Kidney tubule cell (primary cell): Measurements from ENCODE around the gene GRIK2.
"Not testable (repeated sequence)": the region's sequence is repeated elsewhere in the genome, so short reads cannot be mapped to it uniquely, and the experiment has no call there.

Source experiments
- DNase-seq: peaks from one replicate; pipeline ENCODE4 v3.0.0-alpha.2; 2018; ENCODE audit warnings: low spot score

The GRIK2 gene

DNA sequence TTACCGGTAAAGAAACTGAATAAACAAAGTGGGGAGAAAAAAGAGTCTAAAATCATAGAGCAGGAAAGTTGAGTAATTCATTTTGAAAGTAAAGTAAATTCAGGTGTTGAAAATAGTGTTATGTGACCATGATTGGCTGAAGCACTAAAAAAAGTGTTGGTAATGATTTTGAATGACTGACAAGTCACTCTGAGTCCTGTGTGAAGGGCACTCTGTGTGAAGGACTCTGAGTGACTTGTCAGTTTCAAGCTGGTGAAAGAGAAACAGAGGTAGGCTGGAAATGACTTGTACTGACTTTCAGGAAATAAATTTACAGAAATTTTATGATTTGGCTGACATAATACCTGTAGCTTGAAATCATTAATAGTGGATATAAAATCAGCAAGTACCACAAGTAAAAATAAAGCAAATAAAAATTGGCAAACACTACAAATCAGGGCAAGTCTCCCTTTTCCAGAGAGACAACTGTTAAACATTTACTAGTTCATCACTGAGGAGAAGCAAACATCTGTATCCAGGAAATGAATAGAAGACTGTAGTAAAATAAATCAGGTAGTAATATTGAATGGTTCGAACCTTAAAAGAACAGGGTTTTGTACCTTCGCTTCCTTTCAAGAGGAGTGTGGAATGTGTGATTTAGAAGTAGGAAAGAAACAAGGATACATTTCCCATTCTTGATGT, 630.6 kb downstream of the GRIK2 start:
- no peak for DNase-seq

GRCh38 chr6:102026649-102027048, 633.1 kb downstream of the GRIK2 start:
- DNase-seq = no peak

- DNase-seq = no peak
These were observed 634.7 kb downstream of the GRIK2 start for GRCh38 chr6:102028176-102028575.

- DNase-seq = no peak
These were observed 645.5 kb downstream of the GRIK2 start for GRCh38 chr6:102038964-102039363.

DNA sequence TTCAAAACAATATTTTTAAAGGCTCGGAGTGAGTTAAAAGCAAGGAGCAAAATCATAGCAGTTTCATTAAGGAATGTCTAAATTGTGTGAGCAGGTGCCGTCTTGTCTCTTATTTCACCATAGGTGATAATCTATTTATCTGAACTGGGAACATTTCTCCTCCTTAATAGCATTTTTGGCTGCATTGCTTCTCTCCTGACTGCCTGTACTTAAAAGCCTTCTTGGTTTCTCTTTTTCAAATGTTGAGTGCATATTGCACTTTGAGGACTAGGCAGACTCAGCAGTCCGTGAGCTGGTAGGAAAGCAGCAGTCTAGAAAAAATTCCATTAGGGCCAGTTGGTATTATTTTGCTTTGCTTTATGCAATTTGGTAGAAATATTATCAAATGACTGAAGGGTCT, 645.9 kb downstream of the GRIK2 start:
- DNase-seq = no peak

- DNase-seq = no peak
These were observed 657.5 kb downstream of the GRIK2 start for GRCh38 chr6:102051001-102051400.

DNA sequence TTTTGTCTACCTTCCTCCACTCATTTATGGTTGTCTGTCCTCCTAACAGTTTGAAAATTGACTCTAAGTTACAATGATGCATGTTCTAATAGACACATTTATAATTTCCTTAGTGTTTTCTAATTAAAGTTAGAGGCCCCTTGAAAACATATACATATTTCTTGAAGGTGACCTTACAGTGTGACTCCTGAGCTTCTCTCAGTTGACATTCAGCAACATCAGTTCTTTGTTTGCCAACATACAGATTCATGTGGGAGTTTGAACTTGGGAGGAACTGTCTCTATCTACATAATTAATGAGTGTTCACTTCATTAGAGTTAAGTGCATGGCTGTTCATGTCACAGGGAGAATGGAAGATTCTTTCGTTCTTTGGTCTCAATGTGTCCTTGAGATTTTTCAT, 658.2 kb downstream of the GRIK2 start:
- no peak for DNase-seq

- no peak for DNase-seq
These were observed 670.6 kb downstream of the GRIK2 start for GRCh38 chr6:102064142-102064541.

- no peak for DNase-seq
These were observed 672.8 kb downstream of the GRIK2 start for GRCh38 chr6:102066301-102066700.

DNA sequence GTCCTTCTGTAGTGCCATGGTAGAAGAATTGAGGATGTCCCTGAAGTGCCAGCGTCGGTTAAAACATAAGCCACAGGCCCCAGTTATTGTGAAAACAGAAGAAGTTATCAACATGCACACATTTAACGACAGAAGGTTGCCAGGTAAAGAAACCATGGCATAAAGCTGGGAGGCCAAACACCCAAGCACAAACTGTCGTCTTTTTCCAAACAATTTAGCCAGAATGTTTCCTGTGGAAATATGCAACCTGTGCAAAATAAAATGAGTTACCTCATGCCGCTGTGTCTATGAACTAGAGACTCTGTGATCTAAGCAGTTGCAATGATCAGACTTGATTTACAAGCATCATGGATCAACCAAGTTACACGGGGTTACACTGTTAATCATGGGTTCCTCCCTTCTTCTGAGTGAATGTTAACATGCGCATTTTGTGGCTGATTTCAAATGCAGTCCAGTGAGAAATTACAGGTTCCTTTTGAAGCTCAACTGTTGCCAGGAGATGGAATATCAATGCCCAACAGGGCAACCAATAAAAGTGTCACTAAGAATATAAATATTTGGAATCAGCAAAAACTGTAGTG, 674.9 kb downstream of the GRIK2 start:
- DNase-seq = no peak

GRCh38 chr6:102075539-102075938, 682.0 kb downstream of the GRIK2 start:
- DNase-seq = peak; percentile 17

DNA sequence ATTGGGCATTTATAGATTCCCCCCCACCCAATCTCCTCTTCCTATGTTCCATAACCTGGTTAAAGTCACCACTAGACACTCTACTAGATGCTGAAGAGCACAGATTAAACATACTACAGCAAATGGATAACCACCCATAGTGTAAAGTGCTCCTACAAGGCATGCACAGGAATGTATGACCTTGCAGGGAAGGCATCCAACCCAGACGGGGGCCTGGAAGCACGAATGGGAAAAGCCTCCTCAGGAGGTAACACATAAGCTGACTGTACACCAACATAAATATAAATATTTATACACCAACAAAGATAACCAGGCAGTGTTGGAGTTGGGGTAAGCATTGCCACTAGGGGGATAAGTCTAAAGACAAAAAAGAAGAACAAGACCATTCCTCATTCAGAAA, 691.7 kb downstream of the GRIK2 start:
- DNase-seq = no peak

GRCh38 chr6:102088160-102088559, 694.7 kb downstream of the GRIK2 start:
- DNase-seq = not testable (repeated sequence)

DNA sequence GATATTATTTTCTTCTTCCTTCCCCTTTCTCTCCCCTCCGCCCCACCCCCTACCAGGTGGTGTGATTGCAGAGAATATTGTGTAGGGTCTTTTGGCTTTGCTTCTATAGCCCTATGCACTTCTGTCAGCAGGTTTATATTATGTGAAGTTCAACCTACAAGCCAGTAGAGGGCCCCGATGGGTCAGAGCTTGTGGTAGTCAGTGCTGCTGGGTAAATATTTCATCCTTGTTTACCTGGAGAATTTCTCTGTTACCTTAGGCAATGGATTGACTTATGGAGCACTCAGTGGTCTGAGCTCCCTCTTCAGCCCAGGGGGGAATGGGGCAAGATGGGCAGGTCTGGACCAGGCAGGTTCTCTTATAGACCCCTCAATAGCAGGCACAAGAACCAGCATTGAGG, 720.9 kb downstream of the GRIK2 start:
- no peak for DNase-seq

DNA sequence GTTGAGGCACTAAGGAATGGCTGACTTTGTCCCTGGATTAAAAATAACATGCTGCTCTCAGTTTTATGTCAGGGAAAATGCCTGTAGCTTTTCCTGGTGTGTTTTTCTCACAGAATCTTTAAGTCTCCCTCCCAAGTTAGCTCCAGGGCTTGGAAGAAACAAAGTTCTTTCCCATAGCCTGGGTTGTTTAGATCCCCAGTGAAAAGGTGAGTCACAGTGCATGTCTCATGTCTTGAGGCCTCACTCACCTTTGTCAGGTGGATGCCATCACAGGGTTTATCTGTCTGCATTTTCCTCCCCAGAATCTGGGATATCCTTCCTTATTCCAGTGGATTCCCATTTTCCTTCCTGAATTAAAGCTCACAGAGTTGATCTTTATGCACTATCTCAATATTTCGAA, 722.4 kb downstream of the GRIK2 start:
- no peak for DNase-seq

DNA sequence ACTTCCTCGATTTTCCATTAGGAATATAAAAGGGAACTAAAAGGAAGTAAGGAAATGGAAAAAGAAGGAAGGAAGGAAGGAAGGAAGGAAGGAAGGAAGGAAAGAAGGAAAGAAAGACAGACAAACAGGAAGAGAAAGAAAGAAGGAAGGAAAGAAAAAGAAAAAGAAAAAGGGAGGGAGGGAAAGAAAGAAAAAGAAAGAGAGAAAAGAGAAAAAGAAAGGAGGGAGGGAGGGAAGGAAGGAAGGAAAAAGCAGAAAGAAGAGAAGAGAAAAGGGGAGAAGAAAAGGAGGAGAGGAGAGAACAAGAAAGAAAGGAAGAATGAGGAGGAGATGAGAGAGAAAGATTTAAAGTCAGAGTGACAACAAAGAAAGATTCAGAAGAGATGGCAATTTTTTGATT, 724.5 kb downstream of the GRIK2 start:
- DNase-seq = no peak
